SJSA1 (cell line): ENCODE measurements around the gene CCDC186. TPM values are rescaled to one million over a fixed set of nuclear protein-coding genes. Genes with fewer than 3 reads are reported as not detected.
"Not testable (repeated sequence)": the region's sequence is repeated elsewhere in the genome, so short reads cannot be mapped to it uniquely, and the experiment has no call there.

Experiments used
- DNase-seq, 2 experiments: peaks; one replicate each; pipeline ENCODE4 v3.0.0-alpha.2; 2015 to 2020; ENCODE audit warnings: low spot score in 2 of 2, low read depth in 1 of 2
- H3K27ac ChIP-seq: fragments of 250-450 bp; sonication (Bioruptor Pico); 2 replicates; pipeline ENCODE4 v1.5.1; 2020; ENCODE audit warnings: mild to moderate bottlenecking, moderate library complexity
- H3K27me3 ChIP-seq: fragments of 250-450 bp; sonication (Bioruptor Pico); replicated peaks from 2 replicates; pipeline ENCODE4 v1.5.1; 2020; ENCODE audit warnings: mild to moderate bottlenecking, moderate library complexity
- H3K36me3 ChIP-seq: fragments of 250-450 bp; sonication (Bioruptor Pico); 2 replicates; pipeline ENCODE4 v1.5.1; 2020; ENCODE audit warnings: mild to moderate bottlenecking
- H3K4me1 ChIP-seq: fragments of 250-450 bp; sonication (Bioruptor Pico); replicated peaks from 2 replicates; pipeline ENCODE4 v1.6.1; 2021; ENCODE audit warnings: mild to moderate bottlenecking
- H3K4me3 ChIP-seq: fragments of 250-450 bp; sonication (Bioruptor Pico); 2 replicates; pipeline ENCODE4 v1.5.1; 2020; ENCODE audit warnings: mild to moderate bottlenecking
- H3K9me3 ChIP-seq: fragments of 250-450 bp; sonication (Bioruptor Pico); replicated peaks from 2 replicates; pipeline ENCODE4 v1.5.1; 2020; ENCODE audit warnings: mild to moderate bottlenecking
- total RNA-seq: library from RNA; depleted of rRNA; stranded (reverse); fragments of >200 nt; shearing (Covaris generic); gene quantifications from 2 replicates; pipeline ENCODE4 v1.2.3, GENCODE V29; 2014

The CCDC186 gene
- total RNA-seq, 1 experiment from 2014 or later = 7.7 TPM

DNA sequence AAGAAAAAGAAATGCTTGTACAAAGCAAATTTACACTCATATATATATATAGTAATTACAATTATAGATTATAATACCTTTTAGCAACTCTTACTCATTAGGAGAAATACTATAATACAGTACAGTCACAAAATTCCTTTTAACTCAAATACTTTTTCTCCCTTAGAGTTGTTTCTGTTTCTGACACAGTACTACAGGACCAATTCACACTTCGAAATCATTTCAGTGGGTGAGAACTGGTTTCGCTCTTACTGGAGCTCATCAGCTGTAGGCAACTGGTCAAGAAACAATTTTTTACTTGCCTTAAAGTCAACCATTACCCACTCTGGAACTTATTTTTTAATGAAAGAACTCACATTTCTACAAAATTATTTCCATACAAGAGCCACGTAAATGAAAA, 6.0 kb downstream of the CCDC186 start:
- H3K4me3 ChIP-seq = no peak overlapping the region
- H3K4me1 ChIP-seq = peaks cover 8% of the 10 kb centered on the region
- 0 out of 2 replicates have a peak, but pooled peaks cover 2% of the 10 kb centered on the region for H3K9me3 ChIP-seq
- H3K27ac ChIP-seq = no peak overlapping the region
- no peaks in the 10 kb centered on the region for H3K27me3 ChIP-seq
- no peak for DNase-seq
- H3K36me3 ChIP-seq = no peaks in the 10 kb centered on the region

- Histone ChIP-seq H3K27ac (no peak overlapping the region), H3K9me3 (0 out of 2 replicates have a peak, but pooled peaks cover 2% of the 10 kb centered on the region), H3K4me3 (no peak overlapping the region), H3K4me1 (no peaks in the 10 kb centered on the region), H3K36me3 (peaks cover 3% of the 10 kb centered on the region; the same call in 1 of the 2 replicates), H3K27me3 (no peaks in the 10 kb centered on the region)
- DNase-seq = no peak
Measured at GRCh38 chr10:114166494-114166893, 7.5 kb downstream of the CCDC186 start.

GRCh38 chr10:114166043-114166442, 8.0 kb downstream of the CCDC186 start:
- peaks cover 3% of the 10 kb centered on the region; the same call in 1 of the 2 replicates for H3K36me3 ChIP-seq
- H3K27me3 ChIP-seq = no peaks in the 10 kb centered on the region
- H3K4me3 ChIP-seq = no peak overlapping the region
- no peaks in the 10 kb centered on the region for H3K4me1 ChIP-seq
- no peak for DNase-seq
- no peak overlapping the region for H3K27ac ChIP-seq
- 0 out of 2 replicates have a peak, but pooled peaks cover 2% of the 10 kb centered on the region for H3K9me3 ChIP-seq

DNA sequence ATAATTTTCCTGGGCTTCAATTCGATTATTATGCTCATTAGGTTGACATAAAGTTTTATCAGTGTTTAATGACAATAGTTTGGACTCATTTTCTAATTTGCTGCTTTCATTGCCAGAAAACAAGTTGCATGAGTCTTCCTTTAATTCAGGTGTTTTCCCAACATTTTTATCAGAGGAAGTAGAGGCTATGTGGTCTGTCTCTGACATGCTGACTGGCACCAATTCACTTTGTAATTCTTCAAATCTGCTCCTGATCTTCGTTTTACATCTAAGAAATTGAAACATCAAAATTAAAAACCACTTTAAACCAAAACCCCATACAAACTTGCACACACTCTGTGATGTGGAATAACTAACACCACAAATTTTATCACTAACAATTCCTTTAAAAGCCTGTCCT, 10.9 kb downstream of the CCDC186 start:
- no peak for DNase-seq
- Histone ChIP-seq H3K27me3 (no peaks in the 10 kb centered on the region), H3K36me3 (peaks cover 3% of the 10 kb centered on the region; the same call in 1 of the 2 replicates), H3K9me3 (no peaks in the 10 kb centered on the region), H3K4me3 (no peak overlapping the region), H3K4me1 (no peaks in the 10 kb centered on the region), H3K27ac (no peak overlapping the region)

DNA sequence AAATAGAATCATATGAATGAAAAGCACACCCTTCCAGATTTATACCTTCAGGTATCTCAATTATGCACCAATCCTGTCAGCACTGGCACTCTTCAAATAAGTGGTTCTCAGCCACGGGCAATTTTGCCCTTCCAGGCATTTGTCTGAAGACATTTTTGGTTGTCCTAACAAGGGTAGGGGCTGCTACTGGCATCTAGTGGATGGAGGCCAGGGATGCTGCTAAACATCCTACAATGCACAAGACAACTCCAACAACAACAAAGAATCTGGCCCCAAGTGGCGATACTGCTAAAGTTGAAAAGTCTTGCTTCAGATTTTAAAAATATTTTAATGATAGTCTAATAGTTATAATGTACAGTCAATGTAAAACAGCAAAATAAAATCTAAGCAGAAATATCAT, 16.1 kb downstream of the CCDC186 start:
- no peaks in the 10 kb centered on the region for H3K9me3 ChIP-seq
- no peak overlapping the region for H3K4me3 ChIP-seq
- peaks cover 10% of the 10 kb centered on the region; the same call in 1 of the 2 replicates for H3K36me3 ChIP-seq
- H3K4me1 ChIP-seq = no peaks in the 10 kb centered on the region
- H3K27ac ChIP-seq = no peak overlapping the region
- no peaks in the 10 kb centered on the region for H3K27me3 ChIP-seq
- no peak for DNase-seq

DNA sequence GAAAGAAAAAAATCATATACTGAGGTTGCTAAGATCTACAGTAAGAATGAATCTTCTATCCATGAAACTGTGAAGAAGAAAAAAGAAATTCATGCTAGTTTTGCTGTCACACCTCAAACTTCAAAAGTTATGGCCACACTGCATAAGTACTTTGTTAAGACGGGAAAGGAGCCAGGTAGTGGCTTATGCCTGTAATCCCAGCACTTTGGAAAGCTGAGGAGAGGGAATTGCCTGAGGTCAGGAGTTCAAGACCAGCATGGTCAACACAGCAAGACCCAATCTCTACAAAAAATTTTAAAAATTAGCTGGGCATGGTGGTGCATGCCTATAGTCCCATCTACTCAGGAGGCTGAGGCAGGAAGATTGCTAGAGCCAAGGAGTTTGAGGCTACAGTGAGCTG, 22.1 kb downstream of the CCDC186 start:
- Histone ChIP-seq H3K4me1 (peaks cover 7% of the 10 kb centered on the region), H3K27me3 (no peaks in the 10 kb centered on the region), H3K36me3 (peaks cover 7% of the 10 kb centered on the region), H3K27ac (peak overlapping the region; percentile 48), H3K4me3 (no peak overlapping the region), H3K9me3 (no peaks in the 10 kb centered on the region)
- no peak for DNase-seq

- DNase-seq = peak; percentile 60 to 62
- no peak overlapping the region for H3K4me3 ChIP-seq
- no peaks in the 10 kb centered on the region for H3K27me3 ChIP-seq
- H3K36me3 ChIP-seq = peaks cover 4% of the 10 kb centered on the region; the same call in 1 of the 2 replicates
- no peaks in the 10 kb centered on the region for H3K9me3 ChIP-seq
- peaks cover 7% of the 10 kb centered on the region for H3K4me1 ChIP-seq
- H3K27ac ChIP-seq = peak overlapping the region; percentile 48
Measured at GRCh38 chr10:114151486-114151885, 22.5 kb downstream of the CCDC186 start.

DNA sequence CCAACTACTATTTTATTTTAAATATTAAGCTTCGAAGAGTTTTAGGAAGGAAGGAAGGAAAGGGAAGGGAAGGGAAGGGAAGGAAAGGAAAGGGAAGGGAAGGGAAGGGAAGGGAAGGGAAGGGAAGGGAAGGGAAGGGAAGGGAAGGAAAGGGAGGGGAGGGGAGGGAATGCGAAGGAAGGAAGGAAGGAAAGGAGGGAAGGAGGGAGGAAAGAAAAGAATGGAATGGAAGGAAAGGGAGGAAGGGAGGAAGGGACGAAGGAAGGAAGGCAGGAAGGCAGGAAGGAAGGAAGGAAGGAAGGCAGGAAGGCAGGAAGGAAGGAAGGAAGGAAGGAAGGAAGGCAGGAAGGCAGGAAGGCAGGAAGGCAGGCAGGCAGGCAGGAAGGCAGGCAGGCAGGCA, 24.5 kb downstream of the CCDC186 start:
- not testable (repeated sequence) for H3K9me3 ChIP-seq, H3K36me3 ChIP-seq, DNase-seq, H3K27ac ChIP-seq, H3K4me1 ChIP-seq, H3K4me3 ChIP-seq, H3K27me3 ChIP-seq

- Histone ChIP-seq H3K9me3 (no peaks in the 10 kb centered on the region), H3K27me3 (no peaks in the 10 kb centered on the region), H3K4me1 (no peaks in the 10 kb centered on the region), H3K27ac (no peak overlapping the region), H3K4me3 (no peak overlapping the region), H3K36me3 (peaks cover 5% of the 10 kb centered on the region)
- no peak for DNase-seq
Measured at GRCh38 chr10:114143160-114143559, 30.8 kb downstream of the CCDC186 start.

DNA sequence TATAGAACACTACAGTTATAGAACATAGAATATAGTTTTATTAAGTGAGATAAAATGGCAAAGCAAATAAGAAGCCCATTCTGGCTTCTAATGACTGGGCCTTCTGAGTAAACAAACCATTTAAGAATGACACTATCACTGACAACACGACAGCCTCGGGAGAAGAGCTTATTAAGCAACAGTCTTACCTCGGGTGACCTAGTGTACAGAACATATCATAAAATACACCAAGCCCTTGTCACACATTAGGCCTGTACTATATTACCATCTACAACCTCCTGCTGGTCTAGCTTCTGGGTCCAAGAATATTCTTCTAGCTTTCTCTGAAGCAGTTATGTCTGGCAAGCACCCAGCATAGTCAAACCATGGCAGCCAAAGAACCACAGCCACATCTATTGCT, 32.0 kb downstream of the CCDC186 start:
- DNase-seq = no peak
- H3K36me3 ChIP-seq = peaks cover 5% of the 10 kb centered on the region

DNA sequence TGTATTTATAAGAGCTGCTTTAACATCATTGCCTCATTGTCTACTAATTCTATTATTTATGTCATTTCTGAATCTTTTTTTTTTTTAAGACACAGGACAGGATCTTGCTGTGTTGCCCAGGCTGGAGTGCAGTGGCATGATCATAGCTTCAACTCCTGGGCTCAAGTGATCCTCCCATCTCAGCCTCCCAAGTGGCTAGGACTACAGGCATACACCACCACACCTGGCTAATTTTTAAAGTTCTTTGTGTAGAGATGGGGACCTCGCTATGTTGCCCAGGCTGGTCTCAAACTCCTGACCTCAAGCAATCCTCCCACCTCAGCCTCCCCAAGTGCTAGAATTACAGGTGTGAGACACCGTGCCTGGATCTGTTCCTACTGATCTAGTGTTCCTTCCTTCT, 33.2 kb downstream of the CCDC186 start:
- H3K27ac ChIP-seq, H3K9me3 ChIP-seq, H3K36me3 ChIP-seq, H3K4me3 ChIP-seq, H3K27me3 ChIP-seq, H3K4me1 ChIP-seq, DNase-seq: not testable (repeated sequence)

More for the DNA sequence above, 32.0 kb downstream of the CCDC186 start:
- no peaks in the 10 kb centered on the region for H3K4me1 ChIP-seq
- no peaks in the 10 kb centered on the region for H3K9me3 ChIP-seq
- H3K27ac ChIP-seq = no peak overlapping the region
- no peaks in the 10 kb centered on the region for H3K27me3 ChIP-seq
- H3K4me3 ChIP-seq = no peak overlapping the region

DNA sequence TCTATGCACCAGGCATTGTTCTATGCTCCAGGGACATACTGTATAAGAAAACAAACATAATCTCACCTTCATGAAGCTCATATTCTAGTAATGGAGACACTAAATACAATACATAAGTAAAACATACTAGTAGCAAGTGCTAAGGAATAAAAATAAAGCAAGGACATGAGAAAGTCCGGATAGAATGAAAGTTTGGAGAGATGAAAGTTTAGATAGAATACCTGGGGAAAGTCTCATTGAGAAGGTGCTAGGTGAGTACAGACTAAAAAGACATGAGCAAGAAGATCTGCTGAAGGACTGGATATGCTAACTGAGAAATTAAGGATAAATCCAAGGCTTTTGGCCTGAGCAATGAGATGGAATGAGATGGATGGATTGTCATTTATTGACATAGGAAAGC, 34.0 kb downstream of the CCDC186 start:
- Histone ChIP-seq H3K27ac (no peak overlapping the region), H3K4me3 (no peak overlapping the region), H3K4me1 (no peaks in the 10 kb centered on the region), H3K9me3 (no peaks in the 10 kb centered on the region), H3K36me3 (peaks cover 5% of the 10 kb centered on the region; the same call in 1 of the 2 replicates), H3K27me3 (no peaks in the 10 kb centered on the region)
- DNase-seq = no peak

- no peak overlapping the region for H3K4me3 ChIP-seq
- no peaks in the 10 kb centered on the region for H3K4me1 ChIP-seq
- H3K27me3 ChIP-seq = no peaks in the 10 kb centered on the region
- DNase-seq = no peak
- H3K9me3 ChIP-seq = no peaks in the 10 kb centered on the region
- H3K27ac ChIP-seq = no peak overlapping the region
- peaks cover 11% of the 10 kb centered on the region for H3K36me3 ChIP-seq
Measured at GRCh38 chr10:114138581-114138980, 35.4 kb downstream of the CCDC186 start.

- Histone ChIP-seq H3K27me3 (no peaks in the 10 kb centered on the region), H3K9me3 (no peaks in the 10 kb centered on the region), H3K36me3 (peaks cover 22% of the 10 kb centered on the region), H3K4me3 (no peak overlapping the region), H3K4me1 (no peaks in the 10 kb centered on the region), H3K27ac (no peak overlapping the region)
- DNase-seq = no peak
Measured at GRCh38 chr10:114135476-114135875, 38.5 kb downstream of the CCDC186 start.

DNA sequence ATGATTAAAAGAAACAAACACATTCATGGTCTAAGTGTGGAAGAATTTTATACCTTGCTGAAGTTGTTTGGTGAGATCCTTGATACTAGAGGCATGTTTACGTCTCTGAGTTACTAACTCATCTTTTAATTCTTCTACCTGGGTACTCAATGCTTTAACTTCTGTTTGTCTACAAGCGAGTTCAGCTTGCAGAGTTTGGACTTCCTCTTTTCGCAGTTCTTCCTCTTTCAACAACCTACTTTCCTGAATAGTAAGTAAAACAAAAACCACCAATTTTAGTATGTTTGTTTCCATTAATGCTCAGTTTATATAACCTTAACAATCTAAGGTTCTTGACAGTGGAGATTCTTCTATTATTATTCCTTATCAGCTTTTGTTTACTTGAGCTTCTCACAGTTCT, 42.9 kb downstream of the CCDC186 start:
- Histone ChIP-seq H3K36me3 (peaks cover 22% of the 10 kb centered on the region), H3K9me3 (no peaks in the 10 kb centered on the region), H3K4me1 (no peaks in the 10 kb centered on the region), H3K4me3 (no peak overlapping the region), H3K27me3 (no peaks in the 10 kb centered on the region), H3K27ac (no peak overlapping the region)
- no peak for DNase-seq
